Measurements from ENCODE around the gene MRC1.

MRC1 gene

DNA sequence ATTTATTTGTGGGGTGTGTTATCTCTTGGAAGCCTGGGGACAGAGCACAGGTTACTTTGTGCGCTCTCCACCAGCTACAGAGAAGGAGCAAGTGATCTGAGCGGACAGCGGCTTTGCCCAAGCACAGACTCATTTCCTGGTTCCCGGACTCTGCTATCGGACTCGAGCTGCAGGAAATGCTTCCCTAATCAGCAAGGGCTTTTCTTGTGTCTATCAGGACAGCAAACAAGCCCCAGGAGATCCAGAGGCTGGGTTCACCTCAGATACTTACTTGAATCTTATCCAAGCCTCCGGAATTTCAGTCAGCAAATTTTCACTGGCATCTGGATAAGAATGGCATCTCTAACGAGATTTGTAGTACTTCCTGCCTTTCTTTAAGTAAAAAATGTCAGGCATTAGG lies 27.8 kb downstream of the MRC1 start:
- Histone ChIP-seq H3K79me2 (ENCODE audit: insufficient read depth, low read length) (no peaks in the 10 kb centered on the region), H3K4me2 (ENCODE audit: low read depth, low read length, poor library complexity, severe bottlenecking) (no peak overlapping the region), H3K9ac (ENCODE audit: low read depth, low read length, poor library complexity, severe bottlenecking) (no peak overlapping the region), H3F3A (ENCODE audit: low read depth) (no peaks in the 10 kb centered on the region), H2AFZ (ENCODE audit: low read length) (no peak overlapping the region), H4K20me1 (ENCODE audit: insufficient read depth, low read length, poor library complexity, severe bottlenecking) (no peaks in the 10 kb centered on the region), H3K9me2 (replicated peaks; ENCODE audit: low read depth, low read length) (no peaks in the 10 kb centered on the region), H3K4me1 (ENCODE audit: insufficient read depth, low read length, poor library complexity, severe bottlenecking) (no peaks in the 10 kb centered on the region), H3K9me3 (ENCODE audit: insufficient read depth, low read depth, low read length) (no peaks in the 10 kb centered on the region), H3K27me3 (ENCODE audit: insufficient read depth, low read length, poor library complexity, severe bottlenecking) (no peaks in the 10 kb centered on the region), H3K4me3 (ENCODE audit: low read length, poor library complexity, severe bottlenecking) (no peak overlapping the region), H3K36me3 (ENCODE audit: insufficient read depth, low read length) (no peaks in the 10 kb centered on the region)
- no peak for TF ChIP-seq EZH2phosphoT487 (IDR thresholded peaks at IDR 0.05; ENCODE audit: borderline replicate concordance)
- TF ChIP-seq, protein P1, sequence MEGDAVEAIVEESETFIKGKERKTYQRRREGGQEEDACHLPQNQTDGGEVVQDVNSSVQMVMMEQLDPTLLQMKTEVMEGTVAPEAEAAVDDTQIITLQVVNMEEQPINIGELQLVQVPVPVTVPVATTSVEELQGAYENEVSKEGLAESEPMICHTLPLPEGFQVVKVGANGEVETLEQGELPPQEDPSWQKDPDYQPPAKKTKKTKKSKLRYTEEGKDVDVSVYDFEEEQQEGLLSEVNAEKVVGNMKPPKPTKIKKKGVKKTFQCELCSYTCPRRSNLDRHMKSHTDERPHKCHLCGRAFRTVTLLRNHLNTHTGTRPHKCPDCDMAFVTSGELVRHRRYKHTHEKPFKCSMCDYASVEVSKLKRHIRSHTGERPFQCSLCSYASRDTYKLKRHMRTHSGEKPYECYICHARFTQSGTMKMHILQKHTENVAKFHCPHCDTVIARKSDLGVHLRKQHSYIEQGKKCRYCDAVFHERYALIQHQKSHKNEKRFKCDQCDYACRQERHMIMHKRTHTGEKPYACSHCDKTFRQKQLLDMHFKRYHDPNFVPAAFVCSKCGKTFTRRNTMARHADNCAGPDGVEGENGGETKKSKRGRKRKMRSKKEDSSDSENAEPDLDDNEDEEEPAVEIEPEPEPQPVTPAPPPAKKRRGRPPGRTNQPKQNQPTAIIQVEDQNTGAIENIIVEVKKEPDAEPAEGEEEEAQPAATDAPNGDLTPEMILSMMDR (conservative IDR thresholded peaks at IDR 0.05; ENCODE audit: low read length) = no peak

DNA sequence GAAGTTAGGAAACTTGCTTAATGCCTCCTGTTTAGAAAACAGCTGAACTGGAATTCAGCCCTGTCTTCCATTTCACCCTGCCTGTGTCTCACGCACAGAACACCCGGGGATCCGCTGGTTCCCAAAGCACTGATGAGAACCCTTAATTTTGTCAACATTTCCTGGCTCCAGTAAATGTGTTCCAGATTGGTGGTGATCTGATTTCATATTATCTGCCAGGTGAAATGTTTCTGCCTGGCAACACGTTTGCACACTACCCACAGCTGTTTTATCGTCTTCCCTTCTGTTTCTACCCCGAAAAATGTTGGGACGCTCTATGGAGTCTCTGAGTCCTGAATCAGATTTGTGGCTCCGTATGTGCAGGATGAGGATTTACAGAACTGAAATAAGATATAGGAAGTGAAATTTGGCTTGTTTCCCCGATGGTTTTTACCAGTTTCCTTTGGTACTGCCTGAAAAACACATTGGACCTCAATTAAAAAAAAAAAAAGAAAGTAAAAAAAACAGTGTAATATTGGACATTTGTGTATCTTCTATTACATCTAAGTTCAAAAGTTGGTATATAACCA lies 29.0 kb downstream of the MRC1 start:
- Histone ChIP-seq H3K4me3 (ENCODE audit: low read length, poor library complexity, severe bottlenecking) (no peak overlapping the region), H3K27me3 (ENCODE audit: insufficient read depth, low read length, poor library complexity, severe bottlenecking) (no peaks in the 10 kb centered on the region), H4K20me1 (ENCODE audit: insufficient read depth, low read length, poor library complexity, severe bottlenecking) (no peaks in the 10 kb centered on the region), H3K4me2 (ENCODE audit: low read depth, low read length, poor library complexity, severe bottlenecking) (no peak overlapping the region), H3K9me2 (replicated peaks; ENCODE audit: low read depth, low read length) (no peaks in the 10 kb centered on the region), H3F3A (ENCODE audit: low read depth) (no peaks in the 10 kb centered on the region), H3K79me2 (ENCODE audit: insufficient read depth, low read length) (no peaks in the 10 kb centered on the region), H3K36me3 (ENCODE audit: insufficient read depth, low read length) (no peaks in the 10 kb centered on the region), H3K9ac (ENCODE audit: low read depth, low read length, poor library complexity, severe bottlenecking) (no peak overlapping the region), H3K9me3 (ENCODE audit: insufficient read depth, low read depth, low read length) (no peaks in the 10 kb centered on the region), H3K4me1 (ENCODE audit: insufficient read depth, low read length, poor library complexity, severe bottlenecking) (no peaks in the 10 kb centered on the region), H2AFZ (ENCODE audit: low read length) (no peak overlapping the region)
- TF ChIP-seq EZH2phosphoT487 (IDR thresholded peaks at IDR 0.05; ENCODE audit: borderline replicate concordance) = no peak
- TF ChIP-seq, protein P1 (conservative IDR thresholded peaks at IDR 0.05; ENCODE audit: low read length) = no peak

DNA sequence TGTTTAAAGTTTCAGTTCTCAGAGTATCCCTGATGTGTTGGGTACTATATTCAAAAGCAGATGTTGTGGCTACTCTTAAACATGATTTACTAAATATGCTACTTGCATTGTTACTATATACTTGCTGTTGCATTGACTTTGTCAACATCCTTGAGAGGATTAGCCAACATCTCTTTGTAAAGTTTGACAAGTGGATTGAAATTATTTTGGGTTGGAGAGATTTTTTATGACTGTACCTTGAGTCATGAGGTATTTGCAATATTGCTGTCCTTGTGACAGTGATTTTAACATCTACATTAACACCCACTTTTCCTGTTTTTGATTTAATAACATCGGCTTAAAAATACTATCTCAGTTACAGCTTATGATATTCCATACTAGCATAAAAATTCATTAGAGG lies 31.9 kb downstream of the MRC1 start:
- no peak overlapping the region for H3K9ac ChIP-seq (ENCODE audit: low read depth, low read length, poor library complexity, severe bottlenecking)

More for the DNA sequence above, 31.9 kb downstream of the MRC1 start:
- Histone ChIP-seq H3K4me2 (ENCODE audit: low read depth, low read length, poor library complexity, severe bottlenecking) (no peak overlapping the region), H3F3A (ENCODE audit: low read depth) (no peaks in the 10 kb centered on the region), H3K4me1 (ENCODE audit: insufficient read depth, low read length, poor library complexity, severe bottlenecking) (no peaks in the 10 kb centered on the region), H2AFZ (ENCODE audit: low read length) (no peak overlapping the region), H3K4me3 (ENCODE audit: low read length, poor library complexity, severe bottlenecking) (no peak overlapping the region), H3K79me2 (ENCODE audit: insufficient read depth, low read length) (no peaks in the 10 kb centered on the region), H3K27me3 (ENCODE audit: insufficient read depth, low read length, poor library complexity, severe bottlenecking) (no peaks in the 10 kb centered on the region), H3K9me3 (ENCODE audit: insufficient read depth, low read depth, low read length) (no peaks in the 10 kb centered on the region), H3K36me3 (ENCODE audit: insufficient read depth, low read length) (no peaks in the 10 kb centered on the region), H3K9me2 (replicated peaks; ENCODE audit: low read depth, low read length) (no peaks in the 10 kb centered on the region), H4K20me1 (ENCODE audit: insufficient read depth, low read length, poor library complexity, severe bottlenecking) (no peaks in the 10 kb centered on the region)
- no peak for TF ChIP-seq EZH2phosphoT487 (IDR thresholded peaks at IDR 0.05; ENCODE audit: borderline replicate concordance)
- TF ChIP-seq, protein P1 (conservative IDR thresholded peaks at IDR 0.05; ENCODE audit: low read length) = no peak

Measured in Loucy (cell line).